ENCODE data around the gene AFTPH.

AFTPH gene

GRCh38 chr2:64632835-64633819, 109.0 kb downstream of the AFTPH start:
- peak; percentile 38 for DNase-seq (ENCODE audit: low spot score)

- DNase-seq (ENCODE audit: low spot score), result no peak
These were observed 110.5 kb downstream of the AFTPH start for GRCh38 chr2:64634345-64635267.

GRCh38 chr2:64635976-64636911, 112.1 kb downstream of the AFTPH start:
- no peak for DNase-seq (ENCODE audit: low spot score)

- DNase-seq (ENCODE audit: low spot score), result no peak
These were observed 113.0 kb downstream of the AFTPH start for GRCh38 chr2:64637000-64637635.

GRCh38 chr2:64637931-64638330, 113.8 kb downstream of the AFTPH start:
- DNase-seq (ENCODE audit: low spot score), result no peak

GRCh38 chr2:64638502-64639120, 114.5 kb downstream of the AFTPH start:
- no peak for DNase-seq (ENCODE audit: low spot score)

- DNase-seq (ENCODE audit: low spot score), result no peak
These were observed 115.6 kb downstream of the AFTPH start for GRCh38 chr2:64639691-64640090.

- DNase-seq (ENCODE audit: low spot score), result no peak
These were observed 116.3 kb downstream of the AFTPH start for GRCh38 chr2:64640153-64641044.

- no peak for DNase-seq (ENCODE audit: low spot score)
These were observed 117.5 kb downstream of the AFTPH start for GRCh38 chr2:64641599-64641998.

Measured in AG08396 (cell line).